IPS-NIHi11 (cell line): ENCODE data around the gene CD19.

Experiments used
- DNase-seq: peaks from one replicate; pipeline ENCODE4 v3.0.0; 2012; ENCODE audit warnings: mixed read lengths, low spot score

Gene CD19

GRCh38 chr16:28982418-28982817 is 50.6 kb downstream of the CD19 start:
- no peak for DNase-seq

- no peak for DNase-seq
Observed at GRCh38 chr16:28982949-28983348, 51.2 kb downstream of the CD19 start.

GRCh38 chr16:28983644-28984043 is 51.9 kb downstream of the CD19 start:
- DNase-seq: no peak

- DNase-seq: no peak
Observed at GRCh38 chr16:28984091-28984490, 52.3 kb downstream of the CD19 start.

- no peak for DNase-seq
Observed at GRCh38 chr16:28984619-28985135, 52.9 kb downstream of the CD19 start, which contains the start of gene LAT. Gene LAT, plus strand, starts transcription at chr16:28985052. Its CDS starts 366 bp downstream, at chr16:28985418.

- DNase-seq: no peak
Observed at GRCh38 chr16:28985211-28986041, 53.7 kb downstream of the CD19 start.

- no peak for DNase-seq
Observed at GRCh38 chr16:28986046-28986445, 54.3 kb downstream of the CD19 start.

GRCh38 chr16:28986492-28986891 is 54.7 kb downstream of the CD19 start:
- no peak for DNase-seq

- no peak for DNase-seq
Observed at GRCh38 chr16:28987170-28987853, 55.5 kb downstream of the CD19 start.
